ENCODE data around the gene SUN3. TPM values are rescaled to one million over a fixed set of nuclear protein-coding genes. Genes with fewer than 3 reads are reported as not detected.

SUN3 gene
- total RNA-seq, 2 experiments from 2014 or later, result 2.9 TPM; not detected in 1

- DNase-seq (ENCODE audit: low spot score), result no peak
Measured at GRCh38 chr7:47939425-47940036, 89.4 kb downstream of the SUN3 start.

GRCh38 chr7:47938574-47939165 is 90.2 kb downstream of the SUN3 start:
- peak overlapping the region; percentile 70 for H3K4me2 ChIP-seq (ENCODE audit: low read length)
- intact Hi-C loops (cut with micrococcal nuclease; ENCODE audit: unreplicated experiment), result loop anchor here (1.0 to 5.0 kb wide), 7 partner anchors 40 to 672 kb away; partner anchors contain the start of genes HUS1 and TNS3
- peak; percentile 71 for DNase-seq (ENCODE audit: low spot score)

More at GRCh38 chr7:47939425-47940036, 89.4 kb downstream of the SUN3 start:
- CTCF ChIA-PET (ENCODE audit: unreplicated experiment), result interaction anchor here (3.1 kb wide), 1 partner anchor 673 kb away, joined by 18 read pairs; no protein-coding TSS in a partner anchor
- Histone ChIP-seq H3K79me2 (ENCODE audit: insufficient read depth, low read depth, low read length) (no peaks in the 10 kb centered on the region), H3K4me1 (ENCODE audit: insufficient read depth, low read length, poor library complexity, severe bottlenecking) (peaks cover 38% of the 10 kb centered on the region), H4K20me1 (ENCODE audit: insufficient read depth, low read length) (no peaks in the 10 kb centered on the region), H3K4me3 (ENCODE audit: low read depth, low read length, poor library complexity, severe bottlenecking) (no peak overlapping the region), H3K9me2 (ENCODE audit: insufficient read depth, low read length) (no peaks in the 10 kb centered on the region), H3K9me3 (ENCODE audit: low read length) (no peaks in the 10 kb centered on the region), H2AFZ (ENCODE audit: low read length) (peak overlapping the region; percentile 63; the same call in 1 of the 2 replicates), H3K27ac (ENCODE audit: low read depth, low read length, poor library complexity, severe bottlenecking) (peak overlapping the region; percentile 80), H3K36me3 (ENCODE audit: insufficient read depth, low read length) (no peaks in the 10 kb centered on the region), H3K4me2 (ENCODE audit: low read length) (no peak overlapping the region)
- POLR2A ChIA-PET, result interaction anchor here (0.5 to 1.2 kb wide), 6 partner anchors 9 to 180 kb away, joined by 3 to 4 read pairs (median 3); partner anchors contain the start of genes HUS1 and PKD1L1
- no peak for TF ChIP-seq CTCF (conservative IDR thresholded peaks at IDR 0.05; ENCODE audit: low read length)
- no peak for TF ChIP-seq EZH2phosphoT487 (IDR thresholded peaks at IDR 0.05; ENCODE audit: borderline replicate concordance, low read depth, low read length)
- no TSS peak for BruUV-seq (replicated peaks)
- intact Hi-C loops (cut with micrococcal nuclease; ENCODE audit: unreplicated experiment), result loop anchor here (2.0 to 5.0 kb wide), 6 partner anchors 39 to 357 kb away; partner anchors contain the start of genes HUS1 and TNS3

More at GRCh38 chr7:47938574-47939165, 90.2 kb downstream of the SUN3 start:
- POLR2A ChIA-PET, result interaction anchor here (0.5 to 1.4 kb wide), 10 partner anchors 9 to 1310 kb away, joined by 3 to 6 read pairs (median 3); partner anchors contain the start of gene HUS1
- Histone ChIP-seq H2AFZ (ENCODE audit: low read length) (peak overlapping the region; percentile 63; the same call in 1 of the 2 replicates), H3K4me1 (ENCODE audit: insufficient read depth, low read length, poor library complexity, severe bottlenecking) (peaks cover 38% of the 10 kb centered on the region), H3K79me2 (ENCODE audit: insufficient read depth, low read depth, low read length) (no peaks in the 10 kb centered on the region), H3K27ac (ENCODE audit: low read depth, low read length, poor library complexity, severe bottlenecking) (peak overlapping the region; percentile 80), H3K36me3 (ENCODE audit: insufficient read depth, low read length) (no peaks in the 10 kb centered on the region), H3K9me3 (ENCODE audit: low read length) (no peaks in the 10 kb centered on the region), H4K20me1 (ENCODE audit: insufficient read depth, low read length) (no peaks in the 10 kb centered on the region), H3K4me3 (ENCODE audit: low read depth, low read length, poor library complexity, severe bottlenecking) (no peak overlapping the region), H3K9me2 (ENCODE audit: insufficient read depth, low read length) (no peaks in the 10 kb centered on the region)
- CTCF ChIA-PET (ENCODE audit: unreplicated experiment), result interaction anchor here (0.5 to 3.1 kb wide), 7 partner anchors 11 to 813 kb away, joined by 3 to 18 read pairs (median 3); no protein-coding TSS in a partner anchor
- no TSS peak for BruUV-seq (replicated peaks)
- no peak for TF ChIP-seq EZH2phosphoT487 (IDR thresholded peaks at IDR 0.05; ENCODE audit: borderline replicate concordance, low read depth, low read length)
- peak; percentile 66 for TF ChIP-seq CTCF (conservative IDR thresholded peaks at IDR 0.05; ENCODE audit: low read length)

Data from OCI-LY7 (cell line).